ENCODE data around the gene HDAC3. TPM values are rescaled to one million over a fixed set of nuclear protein-coding genes. Genes with fewer than 3 reads are reported as not detected.

HDAC3 gene
- total RNA-seq, 2 experiments from 2014 or later: 94.8 to 98.3 TPM

GRCh38 chr5:141630570-141631140 is 6.0 kb downstream of the HDAC3 start:
- DNase-seq (no peak), ATAC-seq (no peak)
- Mint-ChIP-seq H3K27ac (no peak overlapping the region), H3K9me3 (no peaks in the 10 kb centered on the region), H3K4me1 (ENCODE audit: low read depth) (peaks cover 23% of the 10 kb centered on the region), H3K36me3 (ENCODE audit: low read depth) (peaks cover 42% of the 10 kb centered on the region), H3K4me3 (no peak overlapping the region), H3K27me3 (no peaks in the 10 kb centered on the region)
- TF ChIP-seq CTCF (IDR thresholded peaks at IDR 0.05): no peak
- intact Hi-C loops (cut with micrococcal nuclease): no loop called here
- CTCF ChIA-PET: interaction anchor here (0.9 to 6.4 kb wide), 8 partner anchors 10 to 73 kb away, joined by 3 to 73 read pairs (median 4); partner anchors contain the start of genes DIAPH1 and FCHSD1
- POLR2A ChIA-PET: interaction anchor here (1.1 to 1.4 kb wide), 3 partner anchors 11 to 18 kb away, joined by 4 to 7 read pairs (median 5); no protein-coding TSS in a partner anchor

DNA sequence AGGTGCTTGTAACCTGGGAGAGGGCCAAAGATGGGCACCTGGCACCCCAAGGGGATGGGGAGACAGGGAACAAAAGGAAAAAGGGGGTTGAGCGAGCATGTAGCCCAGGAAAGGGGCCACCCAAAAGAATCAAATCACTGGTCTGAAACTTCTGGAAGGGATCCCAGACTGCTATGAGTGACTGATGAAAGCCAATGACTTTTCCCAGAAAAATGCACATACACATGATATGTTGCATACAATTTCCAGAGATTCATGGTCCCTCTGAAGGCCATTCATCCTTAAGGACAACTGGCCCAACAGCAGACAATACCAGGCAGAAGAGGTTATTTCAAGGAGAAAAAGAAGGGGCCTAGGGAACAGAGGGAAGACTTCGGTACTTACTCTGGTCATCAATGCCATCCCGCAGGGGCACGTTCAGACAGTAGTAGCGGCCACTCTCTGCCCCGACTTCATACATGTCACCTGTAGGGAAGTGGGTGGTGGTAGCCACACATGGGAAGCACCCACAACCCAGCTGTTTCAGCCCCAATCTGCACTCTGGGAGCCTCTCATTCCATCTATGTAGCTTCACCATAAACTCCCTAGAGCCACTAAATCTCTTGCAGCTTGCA is 8.4 kb downstream of the HDAC3 start:
- ATAC-seq: no peak
- intact Hi-C loops (cut with micrococcal nuclease): no loop called here
- ChIA-PET CTCF (interaction anchor here (1.0 to 6.4 kb wide), 9 partner anchors 8 to 207 kb away, joined by 3 to 73 read pairs (median 5); partner anchors contain the start of genes DIAPH1, HDAC3, PCDHGA11 and RELL2), POLR2A (interaction anchor here (1.1 to 3.6 kb wide), 2 partner anchors 8 to 9 kb away, joined by 4 to 24 read pairs; partner anchors contain the start of genes HDAC3 and RELL2)
- peaks cover 46% of the 10 kb centered on the region for H3K36me3 Mint-ChIP-seq (ENCODE audit: low read depth)
- TF ChIP-seq CTCF (IDR thresholded peaks at IDR 0.05): no peak
- no peaks in the 10 kb centered on the region for H3K27me3 Mint-ChIP-seq
- H3K9me3 Mint-ChIP-seq: no peaks in the 10 kb centered on the region
- H3K27ac Mint-ChIP-seq: no peak overlapping the region
- DNase-seq: no peak
- no peak overlapping the region for H3K4me3 Mint-ChIP-seq
- H3K4me1 Mint-ChIP-seq (ENCODE audit: low read depth): peaks cover 13% of the 10 kb centered on the region

GRCh38 chr5:141623611-141624010 is 13.0 kb downstream of the HDAC3 start:
- no peak for TF ChIP-seq CTCF (IDR thresholded peaks at IDR 0.05)
- H3K36me3 Mint-ChIP-seq (ENCODE audit: low read depth): peaks cover 58% of the 10 kb centered on the region
- H3K27me3 Mint-ChIP-seq: no peaks in the 10 kb centered on the region
- intact Hi-C loops (cut with micrococcal nuclease): no loop called here
- H3K9me3 Mint-ChIP-seq: no peaks in the 10 kb centered on the region
- H3K27ac Mint-ChIP-seq: peak overlapping the region; percentile 73
- no peak overlapping the region for H3K4me3 Mint-ChIP-seq
- no peak for ATAC-seq
- H3K4me1 Mint-ChIP-seq (ENCODE audit: low read depth): peaks cover 25% of the 10 kb centered on the region
- POLR2A ChIA-PET: interaction anchor here (1.3 to 1.4 kb wide), 2 partner anchors 11 to 32 kb away, joined by 3 to 6 read pairs; no protein-coding TSS in a partner anchor
- CTCF ChIA-PET: interaction anchor here (0.9 to 13.6 kb wide), 12 partner anchors 8 to 337 kb away, joined by 3 to 297 read pairs (median 4); partner anchors contain the start of genes HDAC3 and RELL2
- no peak for DNase-seq

GRCh38 chr5:141623186-141623585 is 13.5 kb downstream of the HDAC3 start:
- POLR2A ChIA-PET: interaction anchor here (1.3 to 1.4 kb wide), 2 partner anchors 11 to 31 kb away, joined by 3 to 6 read pairs; no protein-coding TSS in a partner anchor
- H3K27me3 Mint-ChIP-seq: no peaks in the 10 kb centered on the region
- no peaks in the 10 kb centered on the region for H3K9me3 Mint-ChIP-seq
- intact Hi-C loops (cut with micrococcal nuclease): no loop called here
- peak overlapping the region; percentile 73 for H3K27ac Mint-ChIP-seq
- ATAC-seq (peak; percentile 38), DNase-seq (peak; percentile 54)
- H3K36me3 Mint-ChIP-seq (ENCODE audit: low read depth): peaks cover 60% of the 10 kb centered on the region
- peaks cover 25% of the 10 kb centered on the region for H3K4me1 Mint-ChIP-seq (ENCODE audit: low read depth)
- CTCF ChIA-PET: interaction anchor here (0.9 to 13.6 kb wide), 11 partner anchors 9 to 337 kb away, joined by 3 to 297 read pairs (median 4); partner anchors contain the start of genes HDAC3 and RELL2
- TF ChIP-seq CTCF (IDR thresholded peaks at IDR 0.05): no peak
- H3K4me3 Mint-ChIP-seq: no peak overlapping the region

Measured in activated CD8-positive, alpha-beta T cell treated with anti-CD3 and anti-CD28 coated beads for 36 hours (primary cell).